IMR-90 (cell line): ENCODE measurements around the gene ATP6V1F. TPM values are rescaled to one million over a fixed set of nuclear protein-coding genes. Genes with fewer than 3 reads are reported as not detected.

Experiments used
- ATAC-seq: fragments of 200-7000 bp; cut with Tn5 transposase; 2 replicates; pipeline ENCODE4 v1.9.1; 2020; ENCODE audit warnings: low read depth, mild to moderate bottlenecking, moderate library complexity
- BruUV-seq: library from RNA; stranded (reverse); fragments of 400-500 nt; replicated peaks from 2 replicates; lab custom pipeline; 2021; lab: Mats Ljungman, UMichigan
- CTCF ChIA-PET: fragments of 300-600 bp; formaldehyde crosslinking; extraction: SDS; loops from one replicate; lab custom pipeline; 2021; ENCODE audit warnings: antibody characterized with exemption; lab: Yijun Ruan, JAX
- POLR2A ChIA-PET: fragments of 300-600 bp; sonication (Branson Sonifier 250); formaldehyde crosslinking; loops from one replicate; lab custom pipeline; 2022; ENCODE audit warnings: antibody characterized with exemption; ENCODE audit not compliant: unreplicated experiment; lab: Charles Lee
- DNase-seq: peaks from one replicate; pipeline ENCODE4 v3.0.0; 2013
- H2AFZ ChIP-seq: replicated peaks from 2 replicates; pipeline ENCODE3; 2013; ENCODE audit warnings: low read length, mild to moderate bottlenecking; ENCODE audit not compliant: poor library complexity
- H2AK5ac ChIP-seq: 2 replicates; pipeline ENCODE4 v1.6.1; 2013; ENCODE audit warnings: low read depth, low read length, inconsistent platforms
- H2AK9ac ChIP-seq: replicated peaks from 2 replicates; pipeline ENCODE3; 2013; ENCODE audit warnings: mild to moderate bottlenecking, low read depth, low read length, moderate library complexity; ENCODE audit not compliant: poor library complexity
- H2BK120ac ChIP-seq: 2 replicates; pipeline ENCODE4 v1.6.1; 2013; ENCODE audit warnings: low read depth, low read length, inconsistent platforms
- H2BK15ac ChIP-seq: 3 replicates; pipeline ENCODE4 v1.6.1; 2013; ENCODE audit warnings: low read depth, low read length, inconsistent platforms
- H2BK20ac ChIP-seq: 2 replicates; pipeline ENCODE4 v1.6.1; 2013; ENCODE audit warnings: low read depth, mild to moderate bottlenecking, inconsistent platforms, low read length, moderate library complexity
- H2BK5ac ChIP-seq: 2 replicates; pipeline ENCODE4 v1.6.1; 2013; ENCODE audit warnings: mild to moderate bottlenecking, low read depth, low read length, inconsistent platforms; ENCODE audit not compliant: poor library complexity, severe bottlenecking
- H3K14ac ChIP-seq: replicated peaks from 2 replicates; pipeline ENCODE4 v1.6.1; 2013; ENCODE audit warnings: low read depth, low read length, inconsistent platforms
- H3K18ac ChIP-seq: 2 replicates; pipeline ENCODE4 v1.6.1; 2013; ENCODE audit warnings: low read depth, low read length, control low read depth
- H3K23ac ChIP-seq: 2 replicates; pipeline ENCODE4 v1.6.1; 2013; ENCODE audit warnings: low read depth, low read length, inconsistent platforms
- H3K27ac ChIP-seq: 2 replicates; pipeline ENCODE4 v1.5.1; 2013; ENCODE audit warnings: mild to moderate bottlenecking, control low read depth, low read length; ENCODE audit not compliant: insufficient read depth
- H3K27me3 ChIP-seq: 2 replicates; pipeline ENCODE4 v1.6.1; 2013; ENCODE audit warnings: low read length; ENCODE audit not compliant: control insufficient read depth, insufficient read depth
- H3K36me3 ChIP-seq: 2 replicates; pipeline ENCODE4 v1.6.1; 2013; ENCODE audit warnings: low read length, mixed read lengths; ENCODE audit not compliant: control insufficient read depth, insufficient read depth
- H3K4ac ChIP-seq: 2 replicates; pipeline ENCODE4 v1.6.1; 2013; ENCODE audit warnings: low read depth, low read length, inconsistent platforms
- H3K4me1 ChIP-seq: 2 replicates; pipeline ENCODE4 v1.6.1; 2013; ENCODE audit warnings: low read length, mixed read lengths; ENCODE audit not compliant: control insufficient read depth, insufficient read depth
- H3K4me2 ChIP-seq: 2 replicates; pipeline ENCODE4 v1.6.1; 2013; ENCODE audit warnings: low read depth, mild to moderate bottlenecking, control low read depth, low read length, moderate library complexity
- H3K4me3 ChIP-seq: 2 replicates; pipeline ENCODE4 v1.5.1; 2013; ENCODE audit warnings: low read depth, mild to moderate bottlenecking, control low read depth, low read length, moderate library complexity; ENCODE audit not compliant: insufficient read depth
- H3K56ac ChIP-seq: 2 replicates; pipeline ENCODE4 v1.6.1; 2013; ENCODE audit warnings: low read length, inconsistent platforms; ENCODE audit not compliant: insufficient read depth; ENCODE audit errors: extremely low read depth
- H3K79me1 ChIP-seq, 2 experiments: 2 replicates each; pipeline ENCODE4 v1.6.1; 2013; ENCODE audit warnings: low read length in 2 of 2, inconsistent platforms in 1 of 2, low read depth in 1 of 2
- H3K9ac ChIP-seq: 2 replicates; pipeline ENCODE4 v1.6.1; 2013; ENCODE audit warnings: low read depth, low read length, control low read depth
- H3K9me1 ChIP-seq: 2 replicates; pipeline ENCODE4 v1.6.1; 2013; ENCODE audit warnings: low read length, inconsistent platforms; ENCODE audit not compliant: insufficient read depth
- H3K9me3 ChIP-seq: 2 replicates; pipeline ENCODE4 v1.6.1; 2013; ENCODE audit warnings: low read length; ENCODE audit not compliant: control insufficient read depth, insufficient read depth
- H4K20me1 ChIP-seq: 2 replicates; pipeline ENCODE4 v1.6.1; 2013; ENCODE audit warnings: low read length, inconsistent platforms; ENCODE audit not compliant: insufficient read depth
- H4K5ac ChIP-seq: 2 replicates; pipeline ENCODE4 v1.6.1; 2013; ENCODE audit warnings: mild to moderate bottlenecking, low read depth, low read length, control low read depth
- H4K8ac ChIP-seq, 2 experiments: 2 replicates each; pipeline ENCODE4 v1.6.1; 2013; ENCODE audit warnings: low read depth in 2 of 2, low read length in 2 of 2, control low read depth in 1 of 2, inconsistent platforms in 1 of 2
- H4K91ac ChIP-seq: 2 replicates; pipeline ENCODE4 v1.6.1; 2013; ENCODE audit warnings: low read depth, low read length, inconsistent platforms; ENCODE audit not compliant: insufficient read depth
- NFE2L2 ChIP-seq: fragments of 150-350 bp; IDR thresholded peaks from 2 replicates; pipeline ENCODE4 v1.6.1; 2016; ENCODE audit warnings: low read depth, mild to moderate bottlenecking, low read length
- WGBS, 2 experiments: methylation state at CpG; one replicate each; pipeline versions ENCODE4 v1.1.5 to v1.1.7; 2013; ENCODE audit warnings: missing lambda C conversion rate in 2 of 2; ENCODE audit not compliant: insufficient read length in 1 of 2; ENCODE audit errors: extremely low coverage in 2 of 2; 5-methylcytosine and 5-hydroxymethylcytosine counted together
- dilution Hi-C: fragments of 300-500 bp; cut with HindIII; formaldehyde crosslinking; loops from one replicate; pipeline ENCODE4 v1.14.3; 2018; ENCODE audit warnings: low sequenced_read_pairs; ENCODE audit not compliant: unreplicated experiment
- in situ Hi-C: fragments of 300-500 bp; cut with MboI; formaldehyde crosslinking; loops from 3 replicates; pipeline ENCODE4 v1.14.3; 2019; ENCODE audit warnings: low sequenced_read_pairs, inconsistent platforms, mixed read lengths
- intact Hi-C: fragments of 100-400 bp; cut with micrococcal nuclease; formaldehyde crosslinking; loops from 2 replicates; pipeline ENCODE4 v1.10.0; 2022
- polyA plus RNA-seq, 3 experiments: library from polyadenylated mRNA; depleted of rRNA; stranded (reverse); fragments of >200 nt; gene quantifications; 2 replicates each; pipeline ENCODE4 v1.2.3, GENCODE V29; 2012; ENCODE audit warnings: low replicate concordance in 1 of 3
- total RNA-seq: library from RNA; depleted of rRNA; stranded (reverse); fragments of >200 nt; gene quantifications from 2 replicates; pipeline ENCODE4 v1.2.3, GENCODE V29; 2012

ATP6V1F gene
- total and polyA plus RNA-seq, 2 of the 4 experiments (the other 2 are of a cell fraction), result 104 to 321 TPM

DNA sequence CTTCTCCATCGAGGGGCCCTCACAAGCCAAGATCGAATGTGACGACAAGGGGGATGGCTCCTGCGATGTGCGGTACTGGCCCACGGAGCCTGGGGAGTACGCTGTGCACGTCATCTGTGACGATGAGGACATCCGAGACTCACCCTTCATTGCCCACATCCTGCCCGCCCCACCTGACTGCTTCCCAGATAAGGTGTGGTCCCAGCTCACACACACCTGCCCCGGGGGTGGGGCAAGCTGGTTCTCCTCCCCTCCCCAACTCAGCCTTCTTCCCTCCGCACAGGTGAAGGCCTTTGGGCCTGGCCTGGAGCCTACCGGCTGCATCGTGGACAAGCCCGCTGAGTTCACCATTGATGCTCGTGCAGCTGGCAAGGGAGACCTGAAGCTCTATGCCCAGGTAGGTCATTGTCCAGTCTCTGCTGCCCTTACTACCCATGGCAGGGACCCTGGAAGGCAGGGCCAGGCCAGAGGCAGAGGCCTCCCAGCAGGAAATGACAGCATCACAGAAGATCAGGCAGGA lies 21.4 kb upstream of the ATP6V1F start:
- Histone ChIP-seq H3K9me3 (no peaks in the 10 kb centered on the region), H3K23ac (no peak overlapping the region), H3K9me1 (no peaks in the 10 kb centered on the region; the same call in 1 of the 2 replicates), H3K56ac (no peak overlapping the region), H3K36me3 (peaks cover 97% of the 10 kb centered on the region), H3K9ac (no peak overlapping the region), H2BK20ac (no peak overlapping the region), H3K4ac (no peak overlapping the region), H2AK9ac (peak overlapping the region; percentile 48), H2AK5ac (no peak overlapping the region), H2BK5ac (no peak overlapping the region), H3K18ac (no peak overlapping the region), H3K4me1 (peaks cover 9% of the 10 kb centered on the region), H3K4me2 (no peak overlapping the region), H3K4me3 (no peak overlapping the region), H3K27ac (no peak overlapping the region), H4K8ac (no peak overlapping the region), H2AFZ (no peak overlapping the region), H4K20me1 (peaks cover 99% of the 10 kb centered on the region), H4K91ac (no peak overlapping the region), H3K14ac (no peak overlapping the region), H2BK120ac (no peak overlapping the region), H3K79me1 (peaks cover 32 to 91% of the 10 kb centered on the region in 2 experiments), H3K27me3 (no peaks in the 10 kb centered on the region), H4K5ac (no peak overlapping the region), H2BK15ac (no peak overlapping the region)
- intact Hi-C loops, result no loop called here
- ChIA-PET POLR2A (no interaction called here), CTCF (no interaction called here)
- no peak for TF ChIP-seq NFE2L2
- DNase-seq (no peak), ATAC-seq (no peak; the same call in 1 of the 2 replicates)
- 93% methylated on average over 3 of the region's 17 CpGs; no CpG with 5 or more reads in 1 of the 2 experiments for WGBS, 2 experiments
- no TSS peak for BruUV-seq
- in situ Hi-C loops, result no loop called here
- dilution Hi-C loops, result no loop called here
